CD4-positive, alpha-beta memory T cell (primary cell): Measurements from ENCODE around the gene NDST1. TPM values are rescaled to one million over a fixed set of nuclear protein-coding genes. Genes with fewer than 3 reads are reported as not detected.

Experiments
- CTCF ChIA-PET: fragments of 350-600 bp; sonication (Branson Sonifier 250); formaldehyde crosslinking; loops from one replicate; lab custom pipeline; 2021; ENCODE audit warnings: inconsistent platforms; ENCODE audit not compliant: partially characterized antibody; lab: Charles Lee
- POLR2A ChIA-PET: fragments of 350-600 bp; sonication (Branson Sonifier 250); formaldehyde crosslinking; loops from one replicate; lab custom pipeline; 2021; ENCODE audit not compliant: partially characterized antibody; lab: Charles Lee
- DNase-seq, 5 donors: peaks; one replicate each; pipeline versions ENCODE4 v3.0.0 to v3.0.0-alpha.2; 2020 to 2022; ENCODE audit warnings: mixed read lengths in 1 of 5
- H3K27ac ChIP-seq: one replicate; pipeline ENCODE4 v1.7.0; 2013; ENCODE audit warnings: low read depth, low read length
- H3K27me3 ChIP-seq: 2 replicates; pipeline ENCODE4 v1.7.0; 2013; ENCODE audit warnings: mild to moderate bottlenecking, low read length, moderate library complexity; ENCODE audit not compliant: insufficient read depth
- H3K36me3 ChIP-seq: 2 replicates; pipeline ENCODE4 v1.7.0; 2013; ENCODE audit warnings: mild to moderate bottlenecking, low read length, moderate library complexity; ENCODE audit not compliant: insufficient read depth
- H3K4me1 ChIP-seq: 2 replicates; pipeline ENCODE4 v1.7.0; 2013; ENCODE audit warnings: mild to moderate bottlenecking, low read length, moderate library complexity; ENCODE audit not compliant: insufficient read depth
- H3K4me3 ChIP-seq, 2 donors: one replicate each; pipeline ENCODE4 v1.7.0; 2013; ENCODE audit warnings: low read length in 2 of 2, mild to moderate bottlenecking in 1 of 2
- H3K9me3 ChIP-seq, 2 donors: one replicate each; pipeline ENCODE4 v1.7.0; 2013; ENCODE audit warnings: low read length in 2 of 2, control low read depth in 1 of 2; ENCODE audit not compliant: control insufficient read depth in 1 of 2
- H3K27ac Mint-ChIP-seq, 7 donors: one replicate each; pipeline ENCODE4 v1.8.0; 2020 to 2021; ENCODE audit warnings: mixed read lengths in 7 of 7, mild to moderate bottlenecking in 6 of 7, inconsistent platforms in 3 of 7, moderate library complexity in 3 of 7
- H3K27me3 Mint-ChIP-seq, 2 donors: one replicate each; pipeline ENCODE4 v1.8.0; 2020 to 2021; ENCODE audit warnings: mixed read lengths in 2 of 2
- H3K36me3 Mint-ChIP-seq, 2 donors: one replicate each; pipeline ENCODE4 v1.8.0; 2020 to 2021; ENCODE audit warnings: mixed read lengths in 2 of 2, inconsistent platforms in 1 of 2, mild to moderate bottlenecking in 1 of 2
- H3K4me1 Mint-ChIP-seq, 4 donors: one replicate each; pipeline ENCODE4 v1.8.0; 2020 to 2021; ENCODE audit warnings: mixed read lengths in 4 of 4, mild to moderate bottlenecking in 1 of 4
- H3K4me3 Mint-ChIP-seq, 8 donors: one replicate each; pipeline ENCODE4 v1.8.0; 2020 to 2021; ENCODE audit warnings: mixed read lengths in 8 of 8, mild to moderate bottlenecking in 7 of 8, moderate library complexity in 6 of 8, inconsistent platforms in 3 of 8
- H3K9me3 Mint-ChIP-seq, 8 donors: one replicate each; pipeline ENCODE4 v1.8.0; 2020 to 2021; ENCODE audit warnings: mixed read lengths in 8 of 8, mild to moderate bottlenecking in 5 of 8, inconsistent platforms in 3 of 8, moderate library complexity in 1 of 8
- intact Hi-C: fragments of 100-400 bp; cut with micrococcal nuclease; formaldehyde crosslinking; loops from one replicate; pipeline ENCODE4 v1.15.1; 2023
- polyA plus RNA-seq, 2 donors: library from polyadenylated mRNA; unstranded; fragments of 300-500 nt; fragmentation: Illumina TruSeq; gene quantifications; one replicate each; pipeline ENCODE4 v1.2.3, GENCODE V29; 2021
- total RNA-seq, 2 experiments: library from RNA; stranded (reverse); gene quantifications; one replicate each; pipeline ENCODE4 v1.2.3, GENCODE V29; 2021

NDST1 gene
- total and polyA plus RNA-seq, 4 experiments from 2014 or later, result 0.29 to 0.64 (median 0.35) TPM; not detected in 1

DNA sequence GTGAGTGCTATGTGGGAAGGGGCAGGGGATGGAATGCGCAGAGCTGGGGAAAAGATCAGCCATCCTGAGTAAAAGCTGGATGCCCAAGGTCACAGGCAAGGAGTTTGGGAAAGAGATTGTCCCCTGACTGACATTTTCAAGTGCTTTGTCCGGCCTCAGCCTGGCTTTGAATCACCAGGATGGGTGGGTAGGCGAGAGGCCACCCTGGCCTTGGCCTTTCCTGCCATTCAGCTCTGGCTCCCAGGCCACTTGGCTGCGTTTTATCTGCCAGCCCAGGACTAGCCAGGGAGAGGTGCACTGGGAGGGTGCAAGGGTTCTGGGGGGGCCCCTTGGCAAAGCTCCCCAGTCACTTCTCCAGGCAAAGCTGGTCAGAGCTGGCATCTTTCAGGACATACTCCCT, 95.1 kb downstream of the NDST1 start:
- H3K27ac Mint-ChIP-seq, result no peak overlapping the region
- H3K27me3 Mint-ChIP-seq, result peaks cover 5% of the 10 kb centered on the region in 2 donors
- intact Hi-C loops, result no loop called here
- Histone ChIP-seq H3K4me1 (no peaks in the 10 kb centered on the region), H3K9me3 (no peaks in the 10 kb centered on the region), H3K27me3 (no peaks in the 10 kb centered on the region), H3K27ac (no peak overlapping the region), H3K4me3 (no peak overlapping the region), H3K36me3 (no peaks in the 10 kb centered on the region)
- no peaks in the 10 kb centered on the region for H3K4me1 Mint-ChIP-seq
- DNase-seq, result no peak
- no peak overlapping the region for H3K4me3 Mint-ChIP-seq
- no peaks in the 10 kb centered on the region for H3K36me3 Mint-ChIP-seq
- ChIA-PET POLR2A (no interaction called here), CTCF (interaction anchor here (0.5 kb wide), 1 partner anchor 89 kb away, joined by 3 read pairs; no protein-coding TSS in a partner anchor)
- no peaks in the 10 kb centered on the region for H3K9me3 Mint-ChIP-seq

DNA sequence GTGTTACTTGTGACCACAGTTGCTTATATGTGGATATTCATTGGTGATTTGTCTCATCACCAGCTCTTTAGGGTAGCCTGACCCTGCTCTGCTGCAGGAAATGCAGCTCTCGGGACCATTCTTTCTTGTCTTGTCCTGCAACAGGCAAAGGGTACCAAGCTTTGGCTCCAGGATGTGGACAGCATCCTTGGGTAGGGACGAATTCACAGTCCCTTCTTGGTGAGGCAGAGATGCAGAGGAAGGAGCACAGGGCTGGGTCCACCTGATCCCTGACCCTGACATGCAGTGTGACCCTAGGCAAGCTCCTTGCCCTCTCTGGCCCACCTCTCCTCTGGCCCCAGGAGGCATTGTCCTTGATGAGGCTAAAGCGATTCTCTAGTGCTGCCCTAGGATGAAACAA, 95.6 kb downstream of the NDST1 start:
- H3K27me3 Mint-ChIP-seq, result peaks cover 5% of the 10 kb centered on the region in 2 donors
- H3K4me3 Mint-ChIP-seq, result no peak overlapping the region
- intact Hi-C loops, result no loop called here
- ChIA-PET POLR2A (no interaction called here), CTCF (interaction anchor here (0.5 kb wide), 1 partner anchor 89 kb away, joined by 3 read pairs; no protein-coding TSS in a partner anchor)
- Histone ChIP-seq H3K4me3 (no peak overlapping the region), H3K9me3 (no peaks in the 10 kb centered on the region), H3K4me1 (no peaks in the 10 kb centered on the region), H3K27me3 (no peaks in the 10 kb centered on the region), H3K27ac (no peak overlapping the region), H3K36me3 (no peaks in the 10 kb centered on the region)
- DNase-seq, result no peak
- no peaks in the 10 kb centered on the region for H3K9me3 Mint-ChIP-seq
- no peaks in the 10 kb centered on the region for H3K36me3 Mint-ChIP-seq
- no peak overlapping the region for H3K27ac Mint-ChIP-seq
- H3K4me1 Mint-ChIP-seq, result no peaks in the 10 kb centered on the region

DNA sequence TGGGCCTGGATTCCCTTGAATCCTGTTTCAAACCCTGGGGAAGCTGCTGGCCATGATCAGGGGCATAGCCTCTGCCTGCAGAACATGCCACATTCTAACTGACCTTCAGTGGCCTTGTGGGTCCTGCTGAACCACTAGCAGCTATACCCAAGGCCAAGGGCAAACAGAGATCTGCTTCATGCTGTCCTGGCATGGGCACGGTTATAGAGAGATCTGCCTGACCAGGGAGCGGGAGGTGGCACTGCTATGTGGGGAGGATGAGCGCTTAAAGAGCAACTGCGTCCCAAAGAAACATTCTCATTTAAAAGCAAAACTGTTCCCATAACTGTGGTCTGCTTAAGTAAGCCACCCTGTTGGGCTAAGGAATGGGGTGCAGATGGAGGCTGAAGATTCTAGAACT, 96.1 kb downstream of the NDST1 start:
- H3K4me3 Mint-ChIP-seq, result no peak overlapping the region
- no peak overlapping the region for H3K27ac ChIP-seq
- H3K4me1 ChIP-seq, result no peaks in the 10 kb centered on the region
- peaks cover 5% of the 10 kb centered on the region in 2 donors for H3K27me3 Mint-ChIP-seq
- H3K4me3 ChIP-seq, result no peak overlapping the region
- no peaks in the 10 kb centered on the region for H3K9me3 ChIP-seq
- CTCF ChIA-PET, result no interaction called here
- no peaks in the 10 kb centered on the region for H3K36me3 ChIP-seq
- H3K27me3 ChIP-seq, result no peaks in the 10 kb centered on the region
- H3K36me3 Mint-ChIP-seq, result no peaks in the 10 kb centered on the region
- intact Hi-C loops, result no loop called here
- POLR2A ChIA-PET, result no interaction called here
- no peak overlapping the region for H3K27ac Mint-ChIP-seq
- H3K9me3 Mint-ChIP-seq, result no peaks in the 10 kb centered on the region
- H3K4me1 Mint-ChIP-seq, result no peaks in the 10 kb centered on the region
- DNase-seq, result no peak

DNA sequence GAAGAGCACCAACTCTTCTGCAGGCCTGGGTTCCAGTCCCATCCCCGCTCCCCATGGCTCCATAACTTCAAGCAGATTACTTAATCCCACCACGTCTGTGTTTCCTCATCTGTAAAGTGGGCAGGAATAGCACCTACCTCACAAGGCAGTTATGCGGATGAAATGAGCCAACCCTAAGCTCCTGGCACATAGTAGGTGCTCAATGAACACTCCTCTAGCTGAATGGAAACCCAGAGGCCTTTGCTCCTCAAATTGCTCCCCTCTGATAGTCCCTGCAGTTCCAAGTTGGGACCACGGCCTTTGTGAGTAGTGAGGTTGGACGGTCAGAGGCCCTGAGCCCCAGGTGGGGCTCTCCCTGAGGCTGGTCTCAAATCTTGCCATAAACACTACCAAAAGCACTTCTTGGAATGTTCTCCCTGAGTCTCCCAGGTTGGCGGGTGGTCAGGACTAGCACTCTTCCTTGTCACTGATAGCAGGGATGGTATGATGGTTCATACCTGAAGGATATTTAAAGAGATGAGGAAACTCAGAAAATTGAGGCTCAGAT, 97.0 kb downstream of the NDST1 start:
- no peaks in the 10 kb centered on the region for H3K4me1 ChIP-seq
- H3K27me3 ChIP-seq, result no peaks in the 10 kb centered on the region
- no peaks in the 10 kb centered on the region for H3K9me3 ChIP-seq
- H3K4me3 ChIP-seq, result no peak overlapping the region
- Mint-ChIP-seq H3K27me3 (peaks cover 4 to 5% of the 10 kb centered on the region in 2 donors), H3K4me1 (no peaks in the 10 kb centered on the region), H3K4me3 (no peak overlapping the region), H3K9me3 (no peaks in the 10 kb centered on the region), H3K36me3 (no peaks in the 10 kb centered on the region), H3K27ac (no peak overlapping the region)
- no peaks in the 10 kb centered on the region for H3K36me3 ChIP-seq
- DNase-seq, result no peak
- intact Hi-C loops, result no loop called here
- ChIA-PET CTCF (no interaction called here), POLR2A (no interaction called here)
- H3K27ac ChIP-seq, result no peak overlapping the region

DNA sequence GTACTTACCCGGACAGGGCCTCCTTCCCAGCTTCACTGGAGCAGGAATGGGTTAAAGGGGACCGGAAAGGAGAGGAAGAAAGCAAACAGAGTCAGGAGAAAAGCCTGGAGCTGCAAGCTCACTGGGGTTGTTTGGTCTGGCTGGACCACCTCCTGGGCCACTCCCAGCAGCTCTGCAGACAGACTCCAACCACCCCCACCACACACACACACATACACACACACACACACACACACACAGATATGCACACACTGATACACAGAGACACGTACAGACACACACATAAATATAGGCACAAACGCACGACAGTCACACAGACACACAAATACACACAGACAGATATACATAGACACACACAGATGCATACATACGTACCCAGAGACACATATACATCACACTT, 97.6 kb downstream of the NDST1 start:
- no peak for DNase-seq
- H3K9me3 ChIP-seq, result no peaks in the 10 kb centered on the region
- Mint-ChIP-seq H3K27ac (no peak overlapping the region), H3K4me3 (no peak overlapping the region), H3K9me3 (no peaks in the 10 kb centered on the region), H3K36me3 (no peaks in the 10 kb centered on the region), H3K4me1 (no peaks in the 10 kb centered on the region), H3K27me3 (peaks cover 4 to 5% of the 10 kb centered on the region in 2 donors)
- no peak overlapping the region for H3K27ac ChIP-seq
- H3K4me1 ChIP-seq, result no peaks in the 10 kb centered on the region
- ChIA-PET CTCF (no interaction called here), POLR2A (no interaction called here)
- H3K27me3 ChIP-seq, result no peaks in the 10 kb centered on the region
- no peaks in the 10 kb centered on the region for H3K36me3 ChIP-seq
- no peak overlapping the region for H3K4me3 ChIP-seq
- intact Hi-C loops, result no loop called here

DNA sequence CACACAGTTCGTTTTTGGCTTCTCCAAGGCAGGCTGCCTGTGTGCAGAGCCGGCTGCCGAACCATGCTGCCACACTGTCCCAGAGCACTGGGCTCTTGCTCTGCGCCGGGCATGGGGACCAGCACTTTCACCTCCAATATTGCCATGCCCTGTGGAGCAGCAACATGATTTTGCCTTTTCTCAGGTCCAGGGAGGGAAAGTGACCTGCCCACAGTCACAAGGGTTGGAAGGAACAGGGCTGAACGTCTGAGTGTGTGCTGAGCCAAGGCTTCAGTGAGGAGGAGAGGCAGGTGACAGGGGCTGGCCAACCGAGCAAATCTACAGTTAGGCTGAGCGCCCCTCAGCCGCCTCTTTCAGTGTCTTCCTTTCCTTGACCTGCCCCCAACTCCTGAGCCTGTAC, 98.5 kb downstream of the NDST1 start:
- H3K36me3 ChIP-seq, result no peaks in the 10 kb centered on the region
- Mint-ChIP-seq H3K9me3 (no peaks in the 10 kb centered on the region), H3K27ac (no peak overlapping the region), H3K27me3 (peaks cover 4 to 5% of the 10 kb centered on the region in 2 donors), H3K36me3 (no peaks in the 10 kb centered on the region), H3K4me3 (no peak overlapping the region), H3K4me1 (no peaks in the 10 kb centered on the region)
- ChIA-PET POLR2A (no interaction called here), CTCF (no interaction called here)
- DNase-seq, result no peak
- H3K27me3 ChIP-seq, result peaks cover 1% of the 10 kb centered on the region
- no peak overlapping the region for H3K4me3 ChIP-seq
- H3K4me1 ChIP-seq, result no peaks in the 10 kb centered on the region
- H3K9me3 ChIP-seq, result no peaks in the 10 kb centered on the region
- intact Hi-C loops, result no loop called here
- H3K27ac ChIP-seq, result no peak overlapping the region

DNA sequence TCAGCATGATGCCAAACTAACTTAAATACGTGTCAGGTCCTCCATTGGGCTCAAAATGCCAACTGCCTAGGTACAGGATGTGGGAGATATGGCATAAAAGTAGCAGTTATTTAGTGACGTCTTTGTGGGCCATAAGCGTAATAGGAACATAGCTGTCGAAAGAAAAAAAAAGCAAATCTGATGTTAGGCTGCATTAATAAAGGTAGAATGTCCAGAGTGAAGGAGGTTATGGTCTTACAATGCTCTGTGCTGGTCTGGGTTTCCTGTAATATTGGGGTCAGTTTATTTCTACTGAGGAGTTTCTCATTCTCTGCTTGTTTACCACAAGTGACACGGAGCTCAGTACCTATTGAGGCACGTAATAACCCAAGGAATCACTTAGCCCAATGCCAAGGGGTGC, 99.2 kb downstream of the NDST1 start:
- Histone ChIP-seq H3K27ac (no peak overlapping the region), H3K4me1 (no peaks in the 10 kb centered on the region), H3K4me3 (no peak overlapping the region), H3K36me3 (no peaks in the 10 kb centered on the region), H3K9me3 (no peaks in the 10 kb centered on the region), H3K27me3 (peaks cover 3% of the 10 kb centered on the region)
- CTCF ChIA-PET, result no interaction called here
- no peaks in the 10 kb centered on the region for H3K4me1 Mint-ChIP-seq
- peaks cover 3 to 5% of the 10 kb centered on the region in 2 donors for H3K27me3 Mint-ChIP-seq
- POLR2A ChIA-PET, result no interaction called here
- intact Hi-C loops, result no loop called here
- no peaks in the 10 kb centered on the region for H3K9me3 Mint-ChIP-seq
- no peak overlapping the region for H3K27ac Mint-ChIP-seq
- no peaks in the 10 kb centered on the region for H3K36me3 Mint-ChIP-seq
- no peak for DNase-seq
- H3K4me3 Mint-ChIP-seq, result no peak overlapping the region
